GM19438 (cell line): ENCODE data around the gene ZC3H12C.

Experiments used
- ATAC-seq: cut with Tn5 transposase; IDR thresholded peaks from one replicate; pipeline ENCODE4 v1.9.1; 2021; ENCODE audit warnings: low read depth; ENCODE audit not compliant: unreplicated experiment

Gene ZC3H12C

DNA sequence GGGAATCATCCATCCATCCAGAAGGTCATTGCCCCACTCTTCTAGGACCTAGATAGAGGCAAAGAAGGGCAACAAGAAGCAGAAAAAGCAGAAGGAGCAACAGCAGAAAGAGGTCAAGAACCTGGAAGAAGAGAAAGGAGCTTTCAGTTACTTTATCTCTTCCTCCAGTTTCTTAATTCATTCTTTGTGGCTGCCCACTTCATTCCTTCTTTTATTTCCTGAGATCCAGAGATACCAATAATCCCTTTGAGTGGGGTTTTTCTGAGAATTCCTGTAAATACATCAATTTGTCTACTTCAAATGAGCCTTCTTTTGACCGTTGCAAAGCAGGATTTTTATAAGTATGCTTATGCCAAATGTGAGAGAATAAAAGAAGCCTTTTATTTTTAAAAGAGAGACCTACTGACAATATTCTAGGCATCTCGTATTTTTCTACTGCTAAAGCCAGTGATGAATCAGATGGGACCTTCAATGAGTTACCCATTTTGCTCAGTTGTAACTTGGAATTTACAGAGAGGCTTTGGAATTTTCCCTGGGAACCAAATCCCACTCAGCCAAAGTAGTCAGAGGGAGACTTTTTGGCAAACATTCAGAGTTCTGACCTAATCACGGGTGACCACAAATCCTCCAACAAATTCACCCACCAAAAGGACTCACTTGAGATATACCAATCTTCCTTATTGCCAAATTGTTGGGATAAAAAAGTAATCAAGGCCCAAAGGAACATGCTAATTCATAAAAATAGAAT, 54.9 kb downstream of the ZC3H12C start:
- ATAC-seq: no peak

DNA sequence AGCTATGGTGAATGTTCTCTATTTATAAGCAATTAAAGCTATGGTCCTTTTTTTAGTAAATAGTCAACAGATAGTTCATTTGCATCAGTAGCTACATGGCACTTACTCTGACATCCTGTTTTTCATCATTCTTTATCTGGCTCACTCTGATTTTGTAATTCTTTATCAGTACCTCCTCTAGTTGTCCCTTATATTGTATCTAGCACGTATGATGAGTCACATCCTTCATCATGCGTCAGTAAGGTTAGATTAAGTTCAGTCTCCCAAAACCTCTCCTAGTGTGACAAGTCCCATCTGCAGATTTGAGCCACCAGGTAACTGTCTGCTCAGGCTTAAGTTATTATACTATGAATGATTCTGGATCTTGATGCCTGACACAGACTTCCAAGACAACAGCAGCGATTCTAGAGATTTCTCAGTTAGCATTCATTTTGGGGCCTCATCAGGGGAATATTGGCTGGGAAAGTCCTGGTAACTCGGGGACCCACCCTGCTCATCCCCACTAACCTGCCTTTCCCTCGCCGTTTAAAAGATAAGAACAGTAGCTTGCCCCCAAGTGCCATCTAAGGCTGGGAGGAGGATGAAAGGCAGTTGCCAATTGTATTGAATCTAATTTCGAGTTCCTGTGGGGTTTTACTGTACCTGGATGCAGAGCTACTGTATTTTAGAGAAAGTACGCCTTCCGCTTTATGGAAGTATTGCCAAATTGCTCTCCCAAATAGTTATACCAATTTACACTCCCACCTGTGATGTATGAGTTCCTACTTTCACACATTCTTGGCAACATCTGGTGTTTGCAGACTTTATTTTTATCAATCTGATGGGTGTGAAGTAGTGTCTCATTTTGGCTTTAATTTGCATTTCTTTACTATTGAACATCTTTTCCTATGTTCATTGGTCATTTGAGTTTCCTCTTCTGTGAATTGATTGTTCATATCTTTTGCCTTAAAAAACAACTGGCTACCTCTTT, 55.9 kb downstream of the ZC3H12C start:
- no peak for ATAC-seq

DNA sequence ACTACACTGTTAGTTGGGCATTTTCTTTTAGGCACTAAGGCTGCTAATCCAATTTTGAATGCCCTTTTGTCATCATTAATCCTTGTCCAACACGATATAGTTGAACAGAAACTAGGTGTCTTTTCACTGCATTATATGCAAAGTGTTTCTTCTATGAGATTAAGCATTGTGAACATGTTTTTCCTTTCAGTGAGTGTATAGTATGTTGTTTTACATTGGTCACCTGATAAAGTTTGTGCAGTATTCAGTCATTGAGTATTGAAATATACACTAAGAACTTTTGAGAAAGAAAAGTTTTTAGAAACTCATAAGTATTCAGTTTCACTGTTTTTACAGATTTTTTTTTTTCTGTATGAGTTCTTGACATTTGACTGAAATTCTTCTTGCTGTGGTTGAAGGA, 59.0 kb downstream of the ZC3H12C start:
- ATAC-seq: no peak

DNA sequence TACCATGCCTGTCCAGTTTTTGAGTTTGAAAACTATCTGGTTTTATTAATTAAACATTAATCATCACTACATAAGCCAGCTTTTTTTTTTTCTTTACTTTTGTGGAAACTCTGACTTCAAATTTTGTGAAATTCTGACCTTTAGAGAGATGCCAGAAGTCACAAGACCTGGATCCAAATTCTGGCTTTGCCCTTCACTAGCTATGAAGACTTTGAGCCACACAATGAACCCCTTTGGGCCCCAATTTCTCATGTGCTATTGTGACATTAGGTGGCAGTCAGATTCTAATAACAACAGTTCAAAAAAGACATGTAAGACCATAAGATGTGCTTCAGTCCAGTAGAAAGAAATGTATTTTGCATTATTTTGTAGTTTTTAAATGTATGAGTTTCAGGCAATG, 60.3 kb downstream of the ZC3H12C start:
- ATAC-seq: no peak

DNA sequence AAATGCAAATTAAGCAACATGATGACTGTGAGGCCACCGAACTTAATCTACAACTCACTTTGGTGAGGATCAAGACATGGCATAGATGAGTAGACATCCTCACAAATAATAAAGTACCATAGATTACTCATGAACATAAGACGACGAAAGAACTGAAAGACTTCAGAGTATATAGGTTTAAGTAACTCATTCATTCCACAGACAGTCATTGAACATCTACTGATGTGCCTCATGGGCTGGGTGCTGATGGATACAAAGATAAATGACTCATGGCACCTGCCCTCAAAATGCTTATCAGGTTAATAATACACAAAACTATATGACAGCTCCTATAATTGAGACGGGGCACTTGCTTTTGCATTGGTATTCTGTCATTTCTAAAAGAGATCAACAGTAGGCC, 63.3 kb downstream of the ZC3H12C start:
- ATAC-seq: no peak

DNA sequence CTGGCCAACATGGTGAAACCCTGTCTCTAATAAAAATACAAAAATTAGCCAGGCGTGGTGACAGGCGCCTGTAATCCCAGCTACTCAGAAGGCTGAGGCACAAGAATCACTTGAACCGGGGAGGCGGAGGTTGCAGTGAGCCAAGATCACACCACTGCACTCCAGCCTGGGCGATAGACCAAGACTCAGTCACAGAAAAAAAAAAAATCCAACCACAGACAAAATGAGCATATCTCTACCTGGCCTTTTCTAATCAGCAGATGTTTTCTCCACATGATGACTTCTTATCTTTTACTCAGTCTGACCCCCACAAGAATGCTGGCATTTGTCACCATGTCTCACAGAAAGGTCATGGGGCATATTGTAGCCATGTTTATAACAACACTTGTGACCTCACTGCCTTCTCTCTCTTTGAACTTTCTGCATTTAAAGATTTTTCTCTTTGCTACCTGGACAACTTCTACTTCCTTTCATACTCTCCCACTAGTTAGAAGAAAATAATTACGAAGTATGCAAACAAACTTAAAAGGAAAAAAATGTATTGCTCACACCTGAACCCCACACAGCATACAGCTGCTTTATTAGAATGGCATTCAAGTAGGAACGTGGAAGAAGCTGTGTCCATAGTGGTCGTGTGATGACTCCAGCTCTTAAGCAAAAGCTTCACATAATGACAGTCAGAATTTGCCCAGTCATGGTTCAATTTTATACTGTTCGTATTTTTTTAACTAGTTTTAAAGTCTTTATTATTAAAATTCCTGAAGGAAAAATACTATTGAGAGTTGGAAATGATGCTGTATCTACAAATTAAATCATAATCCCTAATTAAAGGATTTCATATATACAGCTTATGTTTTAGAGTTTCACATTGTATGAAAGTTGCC, 65.4 kb downstream of the ZC3H12C start:
- no peak for ATAC-seq

DNA sequence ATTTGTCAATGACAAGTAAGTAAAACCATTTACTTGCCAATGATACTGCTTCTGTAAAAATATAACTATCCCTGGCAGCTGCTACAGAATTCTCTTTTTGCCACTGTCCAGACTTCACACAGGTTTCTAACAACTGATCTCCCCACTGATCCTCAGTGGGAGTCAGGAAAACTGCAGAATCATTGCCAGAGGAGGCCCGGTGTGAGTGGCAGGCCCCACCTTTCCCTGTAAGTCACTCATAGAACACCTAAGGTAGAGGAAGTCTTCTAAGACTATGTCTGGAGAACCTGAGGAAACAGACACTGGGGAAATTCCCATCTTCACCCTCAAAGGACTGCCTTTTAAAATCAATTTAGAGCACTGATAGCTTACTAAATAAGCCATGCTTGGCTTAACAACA, 66.3 kb downstream of the ZC3H12C start:
- no peak for ATAC-seq

DNA sequence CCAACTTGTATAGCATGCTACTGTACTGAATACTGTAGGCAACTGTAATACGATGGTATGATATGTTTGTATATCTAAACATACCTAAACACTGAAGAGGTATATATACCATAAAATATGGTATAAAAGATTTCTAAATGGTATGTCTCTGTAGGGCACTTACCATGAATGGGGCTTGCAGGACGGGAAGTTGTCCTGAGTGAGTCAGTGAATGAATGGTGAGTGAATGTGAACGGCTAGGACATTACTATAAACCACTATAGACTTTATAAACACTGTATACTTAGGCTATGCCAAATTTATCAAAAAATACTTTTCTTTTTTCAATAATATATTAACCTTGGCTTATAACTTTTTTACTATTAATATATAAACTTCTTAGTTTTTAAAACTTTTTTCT, 66.8 kb downstream of the ZC3H12C start:
- no peak for ATAC-seq

DNA sequence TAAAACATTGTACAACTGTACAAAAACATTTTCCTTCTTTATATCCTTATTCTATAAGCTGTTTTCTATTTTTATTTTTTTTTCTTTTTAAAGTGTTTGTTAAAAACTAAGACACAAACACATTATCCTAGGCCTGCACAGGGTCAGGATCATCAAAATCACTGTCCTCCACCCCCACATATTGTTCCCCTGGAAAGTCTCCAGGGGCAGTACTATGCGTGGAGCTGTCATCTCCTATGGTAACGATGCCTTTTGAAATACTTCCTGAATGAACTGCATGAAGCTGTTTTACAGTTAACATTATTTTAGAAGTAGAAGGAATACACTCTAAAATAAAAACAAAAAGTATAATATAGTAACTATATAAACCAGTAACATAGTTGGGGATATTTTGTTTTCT, 67.2 kb downstream of the ZC3H12C start:
- ATAC-seq: no peak

DNA sequence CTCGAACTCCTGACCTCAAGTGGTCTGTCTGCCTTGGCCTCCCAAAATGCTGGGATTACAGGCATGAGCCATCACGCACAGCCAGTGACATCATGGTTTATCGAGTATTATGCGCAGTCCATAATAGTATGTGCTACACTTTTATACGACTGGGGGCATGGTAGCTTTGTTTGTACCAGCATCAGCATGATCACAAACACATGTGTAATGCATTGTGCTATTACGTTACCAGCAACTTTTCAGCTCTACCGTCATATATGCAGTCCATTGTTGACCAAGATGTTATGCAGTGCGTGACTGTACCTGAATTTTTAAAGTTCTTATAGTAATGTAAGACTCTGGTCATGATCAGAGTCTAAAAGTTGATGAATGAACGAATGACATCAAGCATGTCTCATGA, 67.9 kb downstream of the ZC3H12C start:
- ATAC-seq: no peak

DNA sequence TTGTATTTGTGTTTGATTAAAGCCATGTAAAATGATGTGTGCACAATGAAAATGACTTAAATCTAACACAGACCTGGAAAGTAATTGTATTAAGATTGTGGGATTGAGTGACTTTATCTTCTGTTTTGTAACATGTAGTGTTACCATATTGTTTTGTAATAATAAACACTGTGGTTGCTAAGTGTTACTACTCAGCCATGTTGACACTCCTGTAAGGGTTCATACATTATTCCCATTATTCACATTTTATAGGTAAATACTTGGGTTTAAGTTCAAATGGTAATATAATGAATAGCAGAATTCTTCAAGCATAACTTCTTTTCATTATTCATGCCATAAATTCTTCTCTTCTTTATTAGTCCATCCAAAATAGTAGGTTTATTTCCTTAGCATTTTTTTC, 69.0 kb downstream of the ZC3H12C start:
- no peak for ATAC-seq

DNA sequence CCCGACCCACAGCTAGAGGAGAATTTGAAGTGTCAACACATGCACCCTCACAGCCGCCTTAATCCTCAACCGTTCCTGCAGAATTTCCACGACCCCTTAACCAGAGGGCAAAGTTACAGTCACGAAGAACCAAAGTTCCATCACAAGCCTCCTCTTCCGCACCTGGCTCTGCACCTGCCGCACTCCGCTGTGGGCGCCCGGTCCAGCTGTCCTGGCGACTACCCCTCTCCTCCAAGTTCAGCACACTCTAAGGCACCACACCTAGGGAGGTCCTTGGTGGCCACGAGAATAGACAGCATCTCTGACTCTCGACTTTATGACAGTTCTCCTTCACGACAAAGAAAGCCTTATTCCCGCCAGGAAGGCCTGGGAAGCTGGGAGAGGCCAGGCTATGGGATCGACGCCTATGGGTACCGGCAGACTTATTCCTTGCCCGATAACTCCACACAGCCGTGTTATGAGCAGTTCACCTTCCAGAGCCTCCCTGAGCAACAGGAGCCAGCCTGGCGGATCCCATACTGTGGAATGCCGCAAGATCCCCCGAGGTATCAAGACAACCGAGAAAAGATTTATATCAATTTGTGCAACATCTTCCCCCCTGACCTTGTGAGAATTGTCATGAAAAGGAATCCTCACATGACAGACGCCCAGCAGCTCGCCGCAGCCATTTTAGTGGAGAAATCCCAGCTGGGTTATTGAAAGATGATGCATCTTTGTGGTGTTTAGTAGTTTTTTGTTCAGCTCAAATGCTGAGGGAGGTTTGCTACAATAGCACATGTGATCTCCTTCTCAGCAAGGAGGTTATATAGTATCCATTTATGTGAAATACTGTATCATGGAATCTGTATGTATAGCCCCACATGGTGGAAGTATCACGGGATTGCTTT, 72.1 kb downstream of the ZC3H12C start:
- no peak for ATAC-seq

DNA sequence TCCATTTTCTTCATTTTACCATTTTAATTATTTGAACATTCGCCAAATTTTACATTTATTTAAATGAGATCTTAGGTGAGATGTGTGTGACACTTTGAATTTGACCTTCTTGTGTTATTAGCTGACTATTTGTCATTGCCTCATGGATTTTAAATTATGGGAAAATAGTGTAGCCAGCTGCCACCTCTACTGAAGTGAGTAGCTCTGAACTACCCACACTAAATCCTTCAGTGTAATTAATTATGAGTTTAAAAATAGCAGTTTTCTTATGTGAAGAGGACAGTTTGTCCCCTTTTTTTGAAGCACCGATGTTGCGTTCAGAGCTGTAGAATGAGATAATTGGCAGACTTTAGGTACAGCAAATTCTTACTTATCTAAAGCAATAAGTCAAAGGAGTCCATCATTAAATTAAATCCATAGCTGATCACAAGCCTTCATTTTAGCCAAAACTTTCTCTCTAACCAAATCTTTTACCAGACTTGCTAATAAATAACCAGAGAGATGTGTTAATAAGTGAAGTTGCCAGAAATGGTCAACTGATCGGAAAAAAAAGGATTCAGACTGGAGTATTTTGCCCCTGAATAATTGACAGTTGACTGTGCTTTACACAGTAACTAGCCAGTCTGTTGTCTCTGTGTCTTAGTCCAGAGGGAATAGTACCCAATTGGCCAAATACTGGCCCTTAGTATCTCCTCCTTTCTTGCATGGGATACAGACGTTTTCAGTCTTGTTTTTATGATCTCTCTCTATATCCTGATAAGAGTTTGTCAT, 75.0 kb downstream of the ZC3H12C start:
- no peak for ATAC-seq

DNA sequence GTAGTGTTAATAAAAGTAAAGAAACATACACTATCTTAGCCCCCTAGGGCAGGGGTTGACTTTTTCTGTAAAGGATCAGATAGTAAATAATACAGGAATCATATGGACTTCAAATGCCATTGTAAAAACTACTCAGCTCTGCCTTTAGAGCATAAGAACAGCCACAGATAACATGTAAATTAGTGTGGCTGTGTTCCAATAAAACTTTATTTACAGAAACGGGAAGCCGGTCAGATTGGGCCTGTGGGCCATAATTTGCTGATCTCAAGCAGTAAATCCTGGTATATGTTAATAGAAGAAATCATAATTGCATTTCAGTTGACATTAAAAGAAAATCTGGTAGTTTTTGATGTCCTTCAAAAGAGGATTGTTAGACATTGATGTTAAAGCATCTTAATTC, 76.5 kb downstream of the ZC3H12C start:
- no peak for ATAC-seq

DNA sequence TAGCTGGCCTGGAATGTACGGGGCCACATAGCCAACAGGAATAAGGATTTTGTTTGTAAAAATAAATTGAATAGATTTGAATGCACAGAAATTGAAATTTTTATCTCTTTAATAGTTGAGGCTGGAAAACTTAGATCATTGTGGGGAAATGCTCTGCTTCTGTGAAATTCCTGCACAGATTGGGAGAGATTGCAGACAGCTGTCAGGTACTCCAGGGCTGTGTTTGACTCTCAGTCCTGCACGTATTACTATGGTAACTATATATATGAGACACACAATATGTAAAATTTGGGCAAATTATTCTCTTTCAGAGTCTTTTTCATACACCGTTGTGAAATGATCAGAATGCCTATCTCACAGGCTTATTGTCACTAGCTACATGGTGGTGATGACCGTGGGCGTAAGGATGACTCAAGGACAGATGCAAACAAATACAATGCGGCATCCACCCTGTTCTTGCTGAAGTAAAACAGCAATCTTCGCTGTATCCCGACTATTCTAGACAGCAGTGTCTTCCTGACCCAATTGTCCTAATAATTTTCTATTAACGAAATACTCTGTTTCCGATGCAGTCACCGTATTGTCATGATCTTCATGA, 79.4 kb downstream of the ZC3H12C start:
- no peak for ATAC-seq

DNA sequence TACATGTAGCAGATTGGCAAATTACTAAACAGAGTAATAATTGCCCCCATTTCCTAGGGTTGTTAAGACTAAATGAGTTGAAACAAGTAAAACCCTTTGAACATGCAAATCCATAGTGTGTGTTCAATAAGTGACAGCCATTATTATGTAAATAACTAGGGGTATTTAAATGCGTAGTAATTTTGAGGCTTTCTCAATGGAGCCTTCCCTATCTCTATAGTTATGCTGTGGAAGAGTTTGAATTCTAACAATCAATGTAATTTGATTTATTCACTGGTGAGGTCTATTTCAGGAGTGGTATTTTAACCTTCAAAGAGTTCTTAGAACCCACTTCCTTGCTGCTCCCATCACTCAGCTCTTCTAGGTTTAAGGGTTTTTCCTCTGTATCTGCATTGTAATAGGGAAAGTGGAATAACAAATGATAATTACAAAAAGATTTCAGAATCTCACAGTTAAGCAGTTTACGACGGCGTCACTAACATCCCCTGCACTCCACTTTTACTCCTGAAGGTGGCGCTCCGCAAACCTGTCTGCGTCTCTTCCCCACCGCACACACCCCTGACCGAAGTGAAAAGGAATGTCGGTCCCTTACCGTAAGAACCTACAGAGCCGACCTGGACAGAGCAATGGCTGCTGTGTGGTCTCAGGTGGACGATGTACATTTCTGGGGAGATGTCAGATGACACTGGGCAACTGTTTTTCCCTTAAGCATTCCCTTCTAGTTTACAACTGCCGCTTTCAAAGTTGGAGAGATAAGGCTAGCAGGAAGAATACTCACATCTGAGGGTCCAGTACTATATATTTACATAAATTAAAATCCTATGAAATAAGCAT, 80.8 kb downstream of the ZC3H12C start:
- ATAC-seq: no peak

DNA sequence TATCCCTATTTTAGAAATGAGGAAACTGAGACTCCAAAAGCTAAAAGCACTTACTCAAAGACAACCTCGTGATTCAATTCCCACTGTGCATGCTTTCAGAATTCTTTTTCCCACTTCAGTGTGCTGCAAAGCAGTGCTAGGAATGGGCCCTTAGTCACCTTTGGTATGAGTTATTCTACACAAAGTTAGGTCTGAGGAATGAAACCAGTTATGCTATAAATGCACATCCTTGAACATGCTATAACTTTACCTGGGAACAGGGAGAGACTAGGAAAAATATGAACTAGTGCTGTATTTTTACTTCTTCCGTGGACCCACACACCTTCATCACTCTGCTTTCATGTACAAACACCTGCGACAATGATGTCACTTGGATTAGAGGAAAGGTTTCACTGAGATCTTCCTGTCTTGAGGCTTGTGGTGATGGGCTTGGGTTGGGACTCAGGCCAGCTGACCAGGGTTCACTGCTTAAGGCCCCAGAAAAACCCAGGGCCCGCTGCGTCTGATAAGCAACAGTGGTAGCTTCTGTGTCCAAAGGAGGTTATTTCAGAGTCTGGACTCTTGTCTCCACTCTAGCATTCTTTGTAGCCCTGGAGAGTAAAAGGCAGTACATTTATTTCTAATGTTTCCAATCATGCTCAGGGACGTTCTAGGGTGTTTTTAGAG, 81.6 kb downstream of the ZC3H12C start:
- ATAC-seq: no peak
